Keratinocyte (primary cell): ENCODE results near the gene HBZ. TPM values are rescaled to one million over a fixed set of nuclear protein-coding genes. Genes with fewer than 3 reads are reported as not detected.
"Not testable (repeated sequence)": the region's sequence is repeated elsewhere in the genome, so short reads cannot be mapped to it uniquely, and the experiment has no call there.

ENCODE experiments used
- DNase-seq: peaks from one replicate; pipeline ENCODE4 v3.0.0-alpha.2; 2011; ENCODE audit warnings: low read depth, missing footprints, low spot score
- FAIRE-seq: peaks from 2 replicates; lab custom pipeline; 2011; peaks lifted over from hg19 to GRCh38; lab: Jason Lieb, UNC
- H2AFZ ChIP-seq: 2 replicates; pipeline ENCODE4 v1.6.0; 2012; ENCODE audit warnings: low read length, control low read depth, inconsistent platforms; ENCODE audit not compliant: control insufficient read depth
- H3K27ac ChIP-seq: 2 replicates; pipeline ENCODE4 v1.5.1; 2011; ENCODE audit warnings: low read length; ENCODE audit not compliant: control insufficient read depth, insufficient read depth
- H3K27me3 ChIP-seq: 3 replicates; pipeline ENCODE4 v1.6.0; 2011; ENCODE audit warnings: low read length; ENCODE audit not compliant: control insufficient read depth, insufficient read depth; ENCODE audit errors: extremely low read depth
- H3K36me3 ChIP-seq, 2 experiments: 2 replicates in 1 of 2; 3 replicates in 1 of 2; pipeline ENCODE4 v1.5.1; 2011; ENCODE audit warnings: low read length in 2 of 2, mild to moderate bottlenecking in 1 of 2; ENCODE audit not compliant: control insufficient read depth in 2 of 2, insufficient read depth in 2 of 2; ENCODE audit errors: extremely low read depth in 1 of 2
- H3K4me1 ChIP-seq: 3 replicates; pipeline ENCODE4 v1.5.1; 2011; ENCODE audit warnings: low read length; ENCODE audit not compliant: control insufficient read depth, insufficient read depth; ENCODE audit errors: extremely low read depth
- H3K4me2 ChIP-seq: 3 replicates; pipeline ENCODE4 v1.6.0; 2011; ENCODE audit warnings: low read depth, low read length; ENCODE audit not compliant: control insufficient read depth, insufficient read depth; ENCODE audit errors: extremely low read depth
- H3K4me3 ChIP-seq, 3 experiments: fragments of 200-600 bp in 1 of 3; sonication (generic) in 1 of 3; 2 replicates in 2 of 3; 3 replicates in 1 of 3; pipeline ENCODE4 v1.5.1; 2011 to 2016; ENCODE audit warnings: low read length in 3 of 3, mild to moderate bottlenecking in 3 of 3, control low read depth in 2 of 3, inconsistent platforms in 1 of 3, low read depth in 1 of 3, mixed read lengths in 1 of 3, mixed run types in 1 of 3, moderate library complexity in 1 of 3; ENCODE audit not compliant: control insufficient read depth in 2 of 3, insufficient read depth in 2 of 3; ENCODE audit errors: extremely low read depth in 1 of 3
- H3K79me2 ChIP-seq: 2 replicates; pipeline ENCODE4 v1.6.0; 2012; ENCODE audit warnings: low read length; ENCODE audit not compliant: control insufficient read depth, insufficient read depth
- H3K9ac ChIP-seq: 3 replicates; pipeline ENCODE4 v1.6.0; 2011; ENCODE audit warnings: low read length; ENCODE audit not compliant: control insufficient read depth, insufficient read depth; ENCODE audit errors: extremely low read depth
- H3K9me1 ChIP-seq: 3 replicates; pipeline ENCODE4 v1.6.0; 2011; ENCODE audit warnings: low read length; ENCODE audit not compliant: control insufficient read depth, insufficient read depth; ENCODE audit errors: extremely low read depth
- H3K9me3 ChIP-seq: 2 replicates; pipeline ENCODE4 v1.5.1; 2012; ENCODE audit warnings: low read depth, low read length; ENCODE audit not compliant: control insufficient read depth
- H4K20me1 ChIP-seq: 3 replicates; pipeline ENCODE4 v1.6.0; 2011; ENCODE audit warnings: low read length; ENCODE audit not compliant: control insufficient read depth, insufficient read depth; ENCODE audit errors: extremely low read depth
- CTCF ChIP-seq, 3 experiments: IDR thresholded peaks in 1 of 3; conservative IDR thresholded peaks in 1 of 3; optimal IDR thresholded peaks in 1 of 3; 2 replicates in 2 of 3; 3 replicates in 1 of 3; pipeline versions ENCODE3 to v1.5.1; 2011; ENCODE audit warnings: low read length in 3 of 3, mild to moderate bottlenecking in 3 of 3, moderate library complexity in 2 of 3, control low read depth in 1 of 3, inconsistent platforms in 1 of 3; ENCODE audit not compliant: insufficient read depth in 2 of 3; ENCODE audit errors: extremely low read depth in 1 of 3
- EZH2 ChIP-seq: IDR thresholded peaks from one replicate; pipeline ENCODE4 v1.6.1; 2012; ENCODE audit warnings: inconsistent platforms, mild to moderate bottlenecking, low read length, moderate library complexity
- dilution Hi-C: fragments of 300-500 bp; cut with MboI; formaldehyde crosslinking; loops from one replicate; pipeline ENCODE4 v1.7.0; 2020; ENCODE audit warnings: low sequenced_read_pairs; ENCODE audit not compliant: extremely low pct_ligation_motif_present
- polyA plus RNA-seq, 5 experiments: library from polyadenylated mRNA; depleted of rRNA in 3 of 5; stranded (reverse) in 3 of 5; stranded (forward) in 1 of 5; unstranded in 1 of 5; fragments of >200 nt; gene quantifications; 1 replicate in 1 of 5; 2 replicates in 3 of 5; 3 replicates in 1 of 5; pipeline versions ENCODE4 v1.2.1 to v1.2.3, GENCODE V29; 2011 to 2012; ENCODE audit warnings: missing spikeins in 2 of 5, low read depth in 1 of 5, low replicate concordance in 1 of 5

The HBZ gene
- polyA plus RNA-seq, 1 donor (not counting 4 experiments of a cell fraction or from before 2014, with no cell fraction given): not detected

- Histone ChIP-seq H3K4me2 (no peak overlapping the region), H3K9ac (no peak overlapping the region), H4K20me1 (no peaks in the 10 kb centered on the region), H3K4me1 (peaks cover 6% of the 10 kb centered on the region), H3K4me3 (no peak overlapping the region), H3K27me3 (peaks cover 19% of the 10 kb centered on the region), H2AFZ (no peak overlapping the region), H3K36me3 (no peaks in the 10 kb centered on the region), H3K9me1 (no peaks in the 10 kb centered on the region), H3K79me2 (no peaks in the 10 kb centered on the region), H3K27ac (no peak overlapping the region), H3K9me3 (no peaks in the 10 kb centered on the region)
- TF ChIP-seq CTCF (optimal IDR thresholded peaks at IDR 0.05 in 1 of 3, IDR thresholded peaks at IDR 0.05 in 1 of 3, conservative IDR thresholded peaks at IDR 0.05 in 1 of 3; ENCODE audit: extremely low read depth in 1 of 3, insufficient read depth in 2 of 3, low read length in 3 of 3) (no peak), EZH2 (no peak)
- dilution Hi-C loops: no loop called here
- FAIRE-seq: no peak
- no peak for DNase-seq
Measured at GRCh38 chr16:159136-159849, 6.8 kb downstream of the HBZ start.

- DNase-seq, H3K9me3 ChIP-seq, H3K4me2 ChIP-seq, H3K36me3 ChIP-seq, H3K4me1 ChIP-seq, H4K20me1 ChIP-seq, H3K4me3 ChIP-seq, H3K9ac ChIP-seq, H3K9me1 ChIP-seq, H2AFZ ChIP-seq, H3K27ac ChIP-seq, H3K79me2 ChIP-seq, FAIRE-seq, dilution Hi-C loops: not testable (repeated sequence)
- H3K27me3 ChIP-seq: peaks cover 15% of the 10 kb centered on the region
Measured at GRCh38 chr16:160242-160641, 7.8 kb downstream of the HBZ start.
